GM12878 (cell line): Measurements from ENCODE around the gene PDCL3. TPM values are rescaled to one million over a fixed set of nuclear protein-coding genes. Genes with fewer than 3 reads are reported as not detected.

ENCODE experiments used
- ATAC-seq: fragments of 200-7000 bp; cut with Tn5 transposase; 3 replicates; pipeline ENCODE4 v1.9.1; 2020; ENCODE audit warnings: mild to moderate bottlenecking, moderate library complexity
- BruUV-seq: library from RNA; stranded (reverse); fragments of 400-500 nt; replicated peaks from 2 replicates; lab custom pipeline; 2021; lab: Mats Ljungman, UMichigan
- CTCF ChIA-PET: fragments of 300-600 bp; sonication (Branson Sonifier 250); formaldehyde crosslinking; extraction: SDS; loops from one replicate; lab custom pipeline; 2021; ENCODE audit warnings: inconsistent platforms; lab: Yijun Ruan, JAX
- POLR2A ChIA-PET: fragments of 350-600 bp; formaldehyde crosslinking; extraction: SDS; loops from one replicate; lab custom pipeline; 2021; ENCODE audit warnings: inconsistent platforms; lab: Charles Lee
- RAD21 ChIA-PET: fragments of 300-600 bp; sonication (Branson Sonifier 250); formaldehyde crosslinking; loops from one replicate; lab custom pipeline; 2023; ENCODE audit warnings: antibody characterized with exemption; ENCODE audit not compliant: unreplicated experiment; lab: Charles Lee
- SMC1A ChIA-PET: fragments of 300-600 bp; sonication (Branson Sonifier 250); formaldehyde crosslinking; loops from one replicate; lab custom pipeline; 2023; ENCODE audit not compliant: unreplicated experiment, uncharacterized antibody; lab: Charles Lee
- DNase-seq: peaks from one replicate; pipeline ENCODE4 v3.0.0-alpha.2; 2011; ENCODE audit warnings: low read depth, low spot score
- FAIRE-seq: peaks from 3 replicates; lab custom pipeline; 2011; peaks lifted over from hg19 to GRCh38; lab: Jason Lieb, UNC
- H2AFZ ChIP-seq: 2 replicates; pipeline ENCODE4 v1.6.0; 2011; ENCODE audit warnings: low read depth, low read length, control low read depth; ENCODE audit not compliant: control insufficient read depth
- H3K27ac ChIP-seq: 2 replicates; pipeline ENCODE4 v1.5.1; 2011; ENCODE audit warnings: control low read depth; ENCODE audit not compliant: control insufficient read depth, insufficient read depth
- H3K27me3 ChIP-seq, 2 experiments: replicated peaks in 1 of 2; 2 replicates each; pipeline versions ENCODE4 v1.6.0 to v1.6.1; 2011; ENCODE audit warnings: low read length in 1 of 2; ENCODE audit not compliant: control insufficient read depth in 2 of 2, insufficient read depth in 2 of 2
- H3K36me3 ChIP-seq, 2 experiments: 2 replicates each; pipeline ENCODE4 v1.5.1; 2011; ENCODE audit warnings: low read length in 1 of 2; ENCODE audit not compliant: control insufficient read depth in 2 of 2, insufficient read depth in 2 of 2
- H3K4me1 ChIP-seq: 2 replicates; pipeline ENCODE4 v1.6.1; 2011; ENCODE audit warnings: mild to moderate bottlenecking, low read length, moderate library complexity, mixed read lengths; ENCODE audit not compliant: control insufficient read depth, insufficient read depth
- H3K4me2 ChIP-seq: 2 replicates; pipeline ENCODE4 v1.6.0; 2011; ENCODE audit warnings: control low read depth; ENCODE audit not compliant: control insufficient read depth, insufficient read depth
- H3K4me3 ChIP-seq: fragments of 200-600 bp; sonication (generic); 2 replicates; pipeline ENCODE4 v1.5.1; 2016
- H3K79me2 ChIP-seq: 2 replicates; pipeline ENCODE4 v1.6.0; 2011; ENCODE audit warnings: low read length; ENCODE audit not compliant: control insufficient read depth, insufficient read depth
- H3K9ac ChIP-seq: 2 replicates; pipeline ENCODE4 v1.8.0; 2011; ENCODE audit warnings: low read length, control low read depth, mixed read lengths; ENCODE audit not compliant: control insufficient read depth, insufficient read depth
- H3K9me3 ChIP-seq: replicated peaks from 3 replicates; pipeline ENCODE4 v1.5.1; 2011; ENCODE audit warnings: mild to moderate bottlenecking, low read length; ENCODE audit not compliant: control insufficient read depth, insufficient read depth
- H4K20me1 ChIP-seq: 2 replicates; pipeline ENCODE4 v1.6.0; 2011; ENCODE audit not compliant: control insufficient read depth, insufficient read depth
- BHLHE40 ChIP-seq, 2 experiments: fragments of 450-650 bp in 1 of 2; IDR thresholded peaks; 2 replicates each; pipeline ENCODE4 v1.6.1; 2011 to 2017; ENCODE audit warnings: low read depth in 2 of 2, borderline replicate concordance in 1 of 2, improper control_type of control experiment in 1 of 2, low read length in 1 of 2, mild to moderate bottlenecking in 1 of 2
- CHD4 ChIP-seq: fragments of 200-600 bp; sonication (generic); IDR thresholded peaks from 2 replicates; pipeline ENCODE4 v1.6.1; 2016; ENCODE audit warnings: mild to moderate bottlenecking
- EP300 ChIP-seq, 2 experiments: fragments of 150-350 bp in 1 of 2; IDR thresholded peaks; 2 replicates each; pipeline ENCODE4 v1.6.1; 2011 to 2012; ENCODE audit warnings: low read depth in 2 of 2, low read length in 2 of 2, borderline replicate concordance in 1 of 2, improper control_type of control experiment in 1 of 2, inconsistent platforms in 1 of 2; ENCODE audit not compliant: control insufficient read depth in 1 of 2
- ETV6 ChIP-seq, 2 experiments: fragments of 450-650 bp in 1 of 2; IDR thresholded peaks in 1 of 2; conservative IDR thresholded peaks in 1 of 2; 2 replicates each; pipeline ENCODE4 v1.6.1; 2014; ENCODE audit warnings: antibody characterized with exemption in 1 of 2, borderline replicate concordance in 1 of 2, low read depth in 1 of 2, mild to moderate bottlenecking in 1 of 2, moderate library complexity in 1 of 2
- MYC ChIP-seq: IDR thresholded peaks from 2 replicates; pipeline ENCODE4 v1.6.1; 2011; ENCODE audit warnings: mild to moderate bottlenecking, low read length, moderate library complexity, inconsistent platforms; ENCODE audit not compliant: insufficient read depth, insufficient replicate concordance, insufficient read length, severe bottlenecking
- PML ChIP-seq: IDR thresholded peaks from 2 replicates; pipeline ENCODE4 v1.6.1; 2012; ENCODE audit warnings: low read length, inconsistent platforms
- POLR2AphosphoS2 ChIP-seq: IDR thresholded peaks from 2 replicates; pipeline ENCODE4 v1.6.1; 2011; ENCODE audit warnings: low read depth, mild to moderate bottlenecking, low read length, improper control_type of control experiment, moderate library complexity
- POU2F2 ChIP-seq: IDR thresholded peaks from 3 replicates; pipeline ENCODE4 v1.6.1; 2011; ENCODE audit warnings: low read depth, mild to moderate bottlenecking, low read length, borderline replicate concordance
- RAD21 ChIP-seq: IDR thresholded peaks from 2 replicates; pipeline ENCODE4 v1.6.1; 2011; ENCODE audit warnings: mild to moderate bottlenecking, low read depth, low read length, moderate library complexity; ENCODE audit not compliant: insufficient read depth
- RELA ChIP-seq: fragments of 450-650 bp; IDR thresholded peaks from 2 replicates; pipeline ENCODE4 v1.8.0; 2014; ENCODE audit warnings: borderline replicate concordance; ENCODE audit not compliant: partially characterized antibody
- SMAD5 ChIP-seq: IDR thresholded peaks from 2 replicates; pipeline ENCODE4 v1.6.1; 2016; ENCODE audit warnings: antibody characterized with exemption, low read depth
- TCF3 ChIP-seq: IDR thresholded peaks from 2 replicates; pipeline ENCODE4 v1.6.1; 2012; ENCODE audit warnings: low read depth, mild to moderate bottlenecking, low read length, borderline replicate concordance; ENCODE audit not compliant: insufficient read depth
- ZNF274 ChIP-seq: IDR thresholded peaks from one replicate; pipeline ENCODE4 v1.8.0; 2011; ENCODE audit not compliant: insufficient read length, insufficient read depth
- ZZZ3 ChIP-seq: IDR thresholded peaks from 2 replicates; pipeline ENCODE4 v1.6.1; 2011; ENCODE audit warnings: low read depth; ENCODE audit not compliant: control insufficient read depth, insufficient read length
- WGBS: methylation state at CpG from one replicate; pipeline ENCODE4 v1.1.6; 2016; ENCODE audit warnings: low lambda C conversion rate; ENCODE audit not compliant: insufficient replicate concordance, insufficient coverage; ENCODE audit errors: missing lambda C conversion rate; 5-methylcytosine and 5-hydroxymethylcytosine counted together
- in situ Hi-C: fragments of 300-500 bp; cut with MboI; formaldehyde crosslinking; loops from 9 replicates; pipeline ENCODE4 v1.14.3; 2018; ENCODE audit warnings: mixed read lengths
- intact Hi-C: fragments of 100-400 bp; cut with micrococcal nuclease; formaldehyde crosslinking; loops from one replicate; pipeline ENCODE4 v1.14.2; 2022; ENCODE audit not compliant: unreplicated experiment
- polyA plus RNA-seq, 11 experiments: library from polyadenylated mRNA; depleted of rRNA in 4 of 11; unstranded in 6 of 11; stranded (reverse) in 5 of 11; fragments of >200 nt; fragmentation: Nextera tagmentation in 4 of 11; fragmentation: Illumina TruSeq in 1 of 11; extraction: Ambion mirVana in 4 of 11; extraction: Trizol in 1 of 11; gene quantifications; 1 replicate in 1 of 11; 2 replicates in 10 of 11; pipeline versions ENCODE4 v1.2.1 to v1.2.3, GENCODE V29; 2011 to 2016; ENCODE audit warnings: inconsistent platforms in 2 of 11, missing spikeins in 2 of 11, low read depth in 1 of 11
- total RNA-seq, 4 experiments: library from RNA; depleted of rRNA in 3 of 4; stranded (reverse); fragments of >200 nt in 3 of 4; fragmentation: Illumina TruSeq in 1 of 4; extraction: Trizol in 1 of 4; gene quantifications; 2 replicates each; pipeline versions ENCODE4 v1.2.1 to v1.2.3, GENCODE V29; 2013 to 2021
- TF ChIP-seq, protein P1 (sequence below): fragments of 450-650 bp; formaldehyde crosslinking; IDR thresholded peaks from 2 replicates; pipeline ENCODE4 v1.4.0; 2022; ENCODE audit warnings: mild to moderate bottlenecking, moderate library complexity
- TF ChIP-seq, protein P2 (sequence below): fragments of 450-650 bp; IDR thresholded peaks from 2 replicates; pipeline ENCODE4 v1.6.1; 2017; ENCODE audit warnings: mild to moderate bottlenecking
- TF ChIP-seq, protein P3 (sequence below): IDR thresholded peaks from 2 replicates; pipeline ENCODE4 v1.6.1; 2011; ENCODE audit warnings: low read depth, low read length, improper control_type of control experiment, borderline replicate concordance

The PDCL3 gene
- total and polyA plus RNA-seq, 10 of the 15 experiments (the other 5 are each of a cell fraction or from before 2014, with no cell fraction given): 22.9 to 111 (median 51.1) TPM

DNA sequence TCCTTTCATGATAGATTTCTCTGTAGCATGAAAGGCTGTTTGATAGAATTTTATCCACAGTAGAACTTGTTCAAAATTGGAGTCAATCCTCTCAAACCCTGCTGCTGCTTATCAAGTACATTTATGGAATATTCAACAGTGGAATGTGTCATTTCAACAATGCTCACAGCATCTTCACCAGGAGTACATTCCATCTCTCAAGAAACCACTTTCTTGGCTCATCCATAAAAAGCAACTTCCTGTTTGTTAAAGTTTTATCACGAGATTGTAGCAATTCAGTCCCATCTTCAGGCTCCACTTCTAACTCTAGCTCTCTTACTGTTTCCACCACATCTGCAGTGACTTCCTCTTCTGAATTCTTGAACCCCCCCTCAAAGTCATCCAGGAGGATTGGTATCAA lies 29.4 kb downstream of the PDCL3 start (continued):
- TF ChIP-seq, protein P1, sequence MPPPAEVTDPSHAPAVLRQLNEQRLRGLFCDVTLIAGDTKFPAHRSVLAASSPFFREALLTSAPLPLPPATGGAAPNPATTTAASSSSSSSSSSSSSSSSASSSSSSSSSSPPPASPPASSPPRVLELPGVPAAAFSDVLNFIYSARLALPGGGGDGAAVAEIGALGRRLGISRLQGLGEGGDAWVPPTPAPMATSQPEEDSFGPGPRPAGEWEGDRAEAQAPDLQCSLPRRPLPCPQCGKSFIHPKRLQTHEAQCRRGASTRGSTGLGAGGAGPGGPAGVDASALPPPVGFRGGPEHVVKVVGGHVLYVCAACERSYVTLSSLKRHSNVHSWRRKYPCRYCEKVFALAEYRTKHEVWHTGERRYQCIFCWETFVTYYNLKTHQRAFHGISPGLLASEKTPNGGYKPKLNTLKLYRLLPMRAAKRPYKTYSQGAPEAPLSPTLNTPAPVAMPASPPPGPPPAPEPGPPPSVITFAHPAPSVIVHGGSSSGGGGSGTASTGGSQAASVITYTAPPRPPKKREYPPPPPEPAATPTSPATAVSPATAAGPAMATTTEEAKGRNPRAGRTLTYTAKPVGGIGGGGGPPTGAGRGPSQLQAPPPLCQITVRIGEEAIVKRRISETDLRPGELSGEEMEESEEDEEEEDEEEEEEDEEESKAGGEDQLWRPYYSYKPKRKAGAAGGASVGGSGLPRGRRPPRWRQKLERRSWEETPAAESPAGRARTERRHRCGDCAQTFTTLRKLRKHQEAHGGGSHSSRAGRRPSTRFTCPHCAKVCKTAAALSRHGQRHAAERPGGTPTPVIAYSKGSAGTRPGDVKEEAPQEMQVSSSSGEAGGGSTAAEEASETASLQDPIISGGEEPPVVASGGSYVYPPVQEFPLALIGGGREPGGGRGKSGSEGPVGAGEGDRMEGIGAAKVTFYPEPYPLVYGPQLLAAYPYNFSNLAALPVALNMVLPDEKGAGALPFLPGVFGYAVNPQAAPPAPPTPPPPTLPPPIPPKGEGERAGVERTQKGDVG: no peak
- TF ChIP-seq POU2F2: no peak
- no peak for TF ChIP-seq RAD21
- no peak for TF ChIP-seq RELA
- no peak for TF ChIP-seq CHD4
- TF ChIP-seq SMAD5: no peak
- TF ChIP-seq, protein P2, sequence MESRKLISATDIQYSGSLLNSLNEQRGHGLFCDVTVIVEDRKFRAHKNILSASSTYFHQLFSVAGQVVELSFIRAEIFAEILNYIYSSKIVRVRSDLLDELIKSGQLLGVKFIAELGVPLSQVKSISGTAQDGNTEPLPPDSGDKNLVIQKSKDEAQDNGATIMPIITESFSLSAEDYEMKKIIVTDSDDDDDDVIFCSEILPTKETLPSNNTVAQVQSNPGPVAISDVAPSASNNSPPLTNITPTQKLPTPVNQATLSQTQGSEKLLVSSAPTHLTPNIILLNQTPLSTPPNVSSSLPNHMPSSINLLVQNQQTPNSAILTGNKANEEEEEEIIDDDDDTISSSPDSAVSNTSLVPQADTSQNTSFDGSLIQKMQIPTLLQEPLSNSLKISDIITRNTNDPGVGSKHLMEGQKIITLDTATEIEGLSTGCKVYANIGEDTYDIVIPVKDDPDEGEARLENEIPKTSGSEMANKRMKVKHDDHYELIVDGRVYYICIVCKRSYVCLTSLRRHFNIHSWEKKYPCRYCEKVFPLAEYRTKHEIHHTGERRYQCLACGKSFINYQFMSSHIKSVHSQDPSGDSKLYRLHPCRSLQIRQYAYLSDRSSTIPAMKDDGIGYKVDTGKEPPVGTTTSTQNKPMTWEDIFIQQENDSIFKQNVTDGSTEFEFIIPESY: no peak

DNA sequence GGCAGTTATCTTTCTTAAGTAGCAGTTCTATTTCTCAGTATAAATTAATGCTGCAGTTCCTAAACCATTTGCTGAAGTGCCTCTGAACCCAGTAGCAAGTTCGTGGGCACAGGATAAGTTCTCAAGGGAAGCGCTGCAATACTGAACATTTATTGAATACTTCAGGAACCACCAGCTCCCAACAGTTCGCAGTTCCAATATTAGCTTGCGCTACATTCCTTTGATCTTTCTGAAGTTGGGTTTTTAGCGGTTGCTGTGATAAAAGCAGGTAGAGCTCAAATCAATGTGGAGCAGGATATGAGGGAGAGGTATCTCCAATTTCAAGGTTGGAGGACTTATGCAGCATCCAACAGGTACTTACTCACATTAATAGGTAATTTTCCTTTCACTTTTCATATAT lies 33.7 kb downstream of the PDCL3 start:
- no peak for ATAC-seq
- in situ Hi-C loops (loop anchor here (10.0 kb wide), 1 partner anchor 398 kb away; no protein-coding TSS in a partner anchor), intact Hi-C loops (no loop called here)
- H3K36me3 ChIP-seq: no peaks in the 10 kb centered on the region
- H3K9me3 ChIP-seq: no peaks in the 10 kb centered on the region
- WGBS: 80% methylated on average over 5 of the region's 5 CpGs
- ChIA-PET SMC1A (interaction anchor here (1.4 kb wide), 1 partner anchor 13 kb away, joined by 5 read pairs; no protein-coding TSS in a partner anchor), CTCF (interaction anchor here (0.7 kb wide), 1 partner anchor 19 kb away, joined by 3 read pairs; no protein-coding TSS in a partner anchor), RAD21 (no interaction called here), POLR2A (no interaction called here)
- H3K79me2 ChIP-seq: no peaks in the 10 kb centered on the region
- no peaks in the 10 kb centered on the region for H3K4me1 ChIP-seq
- DNase-seq: no peak
- no peak overlapping the region for H3K4me3 ChIP-seq
- FAIRE-seq: no peak
- H3K4me2 ChIP-seq: no peak overlapping the region
- no peaks in the 10 kb centered on the region for H4K20me1 ChIP-seq
- no peak overlapping the region for H3K27ac ChIP-seq
- H3K27me3 ChIP-seq: no peaks in the 10 kb centered on the region
- no peak overlapping the region for H3K9ac ChIP-seq
- BruUV-seq: no TSS peak
- H2AFZ ChIP-seq: no peak overlapping the region
- no peak for TF ChIP-seq PML
- no peak for TF ChIP-seq TCF3
- TF ChIP-seq RELA: no peak
- no peak for TF ChIP-seq ETV6 (conservative IDR thresholded peaks at IDR 0.05 in 1 of 2, IDR thresholded peaks at IDR 0.05 in 1 of 2; ENCODE audit: borderline replicate concordance in 1 of 2, low read depth in 1 of 2)
- no peak for TF ChIP-seq POLR2AphosphoS2
- no peak for TF ChIP-seq ZNF274
- TF ChIP-seq EP300 (IDR thresholded peaks at IDR 0.05; ENCODE audit: borderline replicate concordance in 1 of 2, control insufficient read depth in 1 of 2, low read depth in 2 of 2, low read length in 2 of 2): no peak
- TF ChIP-seq, protein P3, sequence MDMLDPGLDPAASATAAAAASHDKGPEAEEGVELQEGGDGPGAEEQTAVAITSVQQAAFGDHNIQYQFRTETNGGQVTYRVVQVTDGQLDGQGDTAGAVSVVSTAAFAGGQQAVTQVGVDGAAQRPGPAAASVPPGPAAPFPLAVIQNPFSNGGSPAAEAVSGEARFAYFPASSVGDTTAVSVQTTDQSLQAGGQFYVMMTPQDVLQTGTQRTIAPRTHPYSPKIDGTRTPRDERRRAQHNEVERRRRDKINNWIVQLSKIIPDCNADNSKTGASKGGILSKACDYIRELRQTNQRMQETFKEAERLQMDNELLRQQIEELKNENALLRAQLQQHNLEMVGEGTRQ: no peak
- TF ChIP-seq BHLHE40 (IDR thresholded peaks at IDR 0.05; ENCODE audit: borderline replicate concordance in 1 of 2, low read depth in 2 of 2, low read length in 1 of 2): no peak
- no peak for TF ChIP-seq ZZZ3
- no peak for TF ChIP-seq MYC
